Measurements from ENCODE around the gene CNPY1.

CNPY1 gene

DNA sequence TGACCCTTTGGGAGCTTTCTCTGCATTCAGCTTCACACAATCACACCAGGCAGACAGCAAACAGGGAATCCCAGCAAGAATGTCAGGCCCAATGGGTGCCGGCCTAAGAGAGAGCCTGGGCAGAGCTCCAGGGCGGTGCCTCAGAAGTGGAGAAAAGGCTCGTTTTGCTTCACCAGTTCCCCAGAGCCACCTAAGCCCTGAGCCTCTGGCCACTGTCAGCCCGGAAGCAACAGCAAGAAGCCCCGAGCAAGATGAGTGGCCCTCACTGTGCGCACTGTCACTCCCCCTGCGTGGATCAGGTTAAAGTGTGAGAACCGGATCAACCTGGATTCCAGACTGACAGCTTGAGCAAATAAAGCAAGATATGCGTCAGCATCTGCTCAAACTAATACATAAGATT lies 14.7 kb downstream of the CNPY1 start:
- ChIA-PET CTCF (interaction anchor here (1.0 kb wide), 1 partner anchor 152 kb away, joined by 3 read pairs; no protein-coding TSS in a partner anchor), POLR2A (ENCODE audit: low non-redundant PET) (no interaction called here)
- DNase-seq (ENCODE audit: low spot score) = no peak

DNA sequence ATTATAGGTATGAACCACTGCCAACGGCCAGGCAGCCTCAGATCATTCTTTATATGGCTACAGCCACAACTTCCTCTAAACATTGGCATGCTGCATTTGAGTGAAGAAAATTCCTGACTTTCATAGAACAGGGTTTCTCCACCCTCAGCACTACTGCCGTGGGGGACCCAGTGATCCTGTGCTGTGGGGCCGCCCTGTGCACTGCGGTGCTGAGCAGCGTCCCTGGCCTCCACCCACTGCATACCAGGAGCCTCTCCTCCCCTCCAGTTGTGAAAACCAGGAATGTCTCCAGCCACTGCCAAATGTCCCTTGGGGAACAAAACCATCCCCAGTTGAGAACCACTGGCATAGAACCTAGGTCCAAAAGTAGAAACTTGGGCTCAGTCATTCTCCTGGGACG lies 15.8 kb downstream of the CNPY1 start:
- H3K27ac ChIP-seq = no peak overlapping the region
- ChIA-PET CTCF (no interaction called here), POLR2A (ENCODE audit: low non-redundant PET) (no interaction called here)
- TF ChIP-seq, protein P1, sequence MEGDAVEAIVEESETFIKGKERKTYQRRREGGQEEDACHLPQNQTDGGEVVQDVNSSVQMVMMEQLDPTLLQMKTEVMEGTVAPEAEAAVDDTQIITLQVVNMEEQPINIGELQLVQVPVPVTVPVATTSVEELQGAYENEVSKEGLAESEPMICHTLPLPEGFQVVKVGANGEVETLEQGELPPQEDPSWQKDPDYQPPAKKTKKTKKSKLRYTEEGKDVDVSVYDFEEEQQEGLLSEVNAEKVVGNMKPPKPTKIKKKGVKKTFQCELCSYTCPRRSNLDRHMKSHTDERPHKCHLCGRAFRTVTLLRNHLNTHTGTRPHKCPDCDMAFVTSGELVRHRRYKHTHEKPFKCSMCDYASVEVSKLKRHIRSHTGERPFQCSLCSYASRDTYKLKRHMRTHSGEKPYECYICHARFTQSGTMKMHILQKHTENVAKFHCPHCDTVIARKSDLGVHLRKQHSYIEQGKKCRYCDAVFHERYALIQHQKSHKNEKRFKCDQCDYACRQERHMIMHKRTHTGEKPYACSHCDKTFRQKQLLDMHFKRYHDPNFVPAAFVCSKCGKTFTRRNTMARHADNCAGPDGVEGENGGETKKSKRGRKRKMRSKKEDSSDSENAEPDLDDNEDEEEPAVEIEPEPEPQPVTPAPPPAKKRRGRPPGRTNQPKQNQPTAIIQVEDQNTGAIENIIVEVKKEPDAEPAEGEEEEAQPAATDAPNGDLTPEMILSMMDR (conservative IDR thresholded peaks at IDR 0.05; ENCODE audit: low read depth) = no peak
- no peak for DNase-seq (ENCODE audit: low spot score)

More for the DNA sequence above, 14.7 kb downstream of the CNPY1 start:
- H3K27ac ChIP-seq = no peak overlapping the region
- TF ChIP-seq, protein P1 (conservative IDR thresholded peaks at IDR 0.05; ENCODE audit: low read depth) = no peak

DNA sequence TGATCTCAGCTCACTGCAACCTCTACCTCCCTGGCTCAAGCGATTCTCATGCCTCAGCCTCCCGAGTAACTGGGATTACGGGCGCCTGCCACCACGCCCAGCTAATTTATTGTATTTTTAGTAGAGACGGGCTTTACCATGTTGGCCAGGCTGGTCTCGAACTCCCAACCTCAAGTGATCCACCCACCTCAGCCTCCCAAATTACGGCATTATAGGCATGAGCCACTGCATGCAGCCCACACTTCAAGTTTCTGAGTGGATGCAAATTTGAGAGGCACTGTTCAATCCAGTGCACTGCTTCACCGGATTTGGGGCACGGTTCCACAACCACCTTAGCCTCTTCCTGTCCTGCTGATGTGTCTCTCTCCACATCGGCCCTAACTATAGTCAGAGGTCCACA lies 16.5 kb downstream of the CNPY1 start:
- ChIA-PET POLR2A (ENCODE audit: low non-redundant PET) (no interaction called here), CTCF (no interaction called here)
- no peak overlapping the region for H3K27ac ChIP-seq
- TF ChIP-seq, protein P1 (conservative IDR thresholded peaks at IDR 0.05; ENCODE audit: low read depth) = no peak
- no peak for DNase-seq (ENCODE audit: low spot score)

DNA sequence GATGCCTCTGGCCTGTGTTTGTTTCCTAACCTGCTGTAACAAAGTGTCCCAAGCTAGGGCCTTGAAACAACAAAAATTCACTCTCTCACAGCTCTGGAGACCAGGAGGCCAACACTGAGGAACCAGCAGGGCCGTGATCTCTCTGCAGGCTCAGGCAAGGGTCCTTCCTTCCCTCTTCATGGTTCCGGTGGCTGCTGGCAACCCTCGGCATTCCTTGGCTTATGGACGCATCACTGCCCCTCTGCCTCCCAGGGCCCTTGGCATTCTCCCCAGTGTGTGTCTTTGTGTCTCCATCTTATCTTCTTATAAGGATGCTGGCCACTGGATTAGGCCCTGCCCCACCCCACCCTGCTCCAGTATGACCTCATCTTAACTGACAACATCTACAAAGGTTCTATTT lies 17.0 kb downstream of the CNPY1 start:
- TF ChIP-seq, protein P1 (conservative IDR thresholded peaks at IDR 0.05; ENCODE audit: low read depth) = no peak
- CTCF ChIA-PET = interaction anchor here (0.7 kb wide), 1 partner anchor 497 kb away, joined by 3 read pairs; no protein-coding TSS in a partner anchor
- DNase-seq (ENCODE audit: low spot score) = no peak
- no peak overlapping the region for H3K27ac ChIP-seq
- POLR2A ChIA-PET (ENCODE audit: low non-redundant PET) = no interaction called here

DNA sequence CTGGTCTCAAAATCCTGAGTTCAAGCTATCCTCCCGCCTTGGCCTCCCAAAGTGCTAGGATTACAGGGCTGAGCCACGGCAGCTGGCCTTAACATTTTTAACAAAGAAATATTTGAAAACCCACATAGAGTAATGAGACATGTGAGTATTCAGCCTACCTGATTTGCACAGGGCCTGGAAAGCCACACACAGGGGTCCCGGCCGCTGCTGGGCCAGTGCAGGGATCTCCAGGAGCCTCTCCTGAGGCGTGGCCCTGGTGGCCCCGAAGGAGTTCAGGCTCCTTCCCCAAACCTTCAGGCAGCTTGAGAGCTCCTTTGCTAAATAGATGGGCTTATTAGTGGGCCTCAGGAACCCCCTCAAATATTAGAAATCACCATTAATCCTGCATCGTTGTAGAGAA lies 18.7 kb downstream of the CNPY1 start:
- ChIA-PET CTCF (interaction anchor here (0.6 to 0.7 kb wide), 2 partner anchors 438 to 1475 kb away, joined by 3 read pairs; no protein-coding TSS in a partner anchor), POLR2A (ENCODE audit: low non-redundant PET) (no interaction called here)
- DNase-seq (ENCODE audit: low spot score) = no peak
- TF ChIP-seq, protein P1 (conservative IDR thresholded peaks at IDR 0.05; ENCODE audit: low read depth) = no peak
- no peak overlapping the region for H3K27ac ChIP-seq

DNA sequence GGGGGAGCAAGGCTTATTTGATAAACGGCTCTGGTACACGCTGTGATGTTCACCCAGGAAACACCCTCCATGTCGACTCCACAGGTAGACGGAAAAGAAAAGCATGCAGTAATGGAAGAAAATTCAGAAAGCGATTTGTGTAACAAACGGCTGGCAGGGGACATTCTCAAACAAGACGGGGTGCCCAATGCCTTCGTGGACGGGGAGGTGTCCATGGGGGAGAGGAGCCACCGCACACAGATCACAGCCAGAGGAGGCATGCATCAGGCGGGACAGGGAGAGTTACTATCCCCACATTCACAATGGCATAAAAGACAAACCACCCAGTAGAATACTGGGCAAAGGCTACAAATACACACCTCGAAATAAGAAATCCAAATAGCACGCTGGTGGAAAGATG lies 20.1 kb downstream of the CNPY1 start:
- ChIA-PET CTCF (no interaction called here), POLR2A (ENCODE audit: low non-redundant PET) (no interaction called here)
- TF ChIP-seq, protein P1 (conservative IDR thresholded peaks at IDR 0.05; ENCODE audit: low read depth) = no peak
- DNase-seq (ENCODE audit: low spot score) = no peak
- no peak overlapping the region for H3K27ac ChIP-seq

All from RWPE1 (cell line).